DMS79 (cell line): Measurements from ENCODE around the gene SKI.
"Not testable (repeated sequence)": the region's sequence is repeated elsewhere in the genome, so short reads cannot be mapped to it uniquely, and the experiment has no call there.

ENCODE experiments used
- DNase-seq: peaks from one replicate; lab custom pipeline; 2025; lab: John Stamatoyannopoulos, UW

The SKI gene

DNA sequence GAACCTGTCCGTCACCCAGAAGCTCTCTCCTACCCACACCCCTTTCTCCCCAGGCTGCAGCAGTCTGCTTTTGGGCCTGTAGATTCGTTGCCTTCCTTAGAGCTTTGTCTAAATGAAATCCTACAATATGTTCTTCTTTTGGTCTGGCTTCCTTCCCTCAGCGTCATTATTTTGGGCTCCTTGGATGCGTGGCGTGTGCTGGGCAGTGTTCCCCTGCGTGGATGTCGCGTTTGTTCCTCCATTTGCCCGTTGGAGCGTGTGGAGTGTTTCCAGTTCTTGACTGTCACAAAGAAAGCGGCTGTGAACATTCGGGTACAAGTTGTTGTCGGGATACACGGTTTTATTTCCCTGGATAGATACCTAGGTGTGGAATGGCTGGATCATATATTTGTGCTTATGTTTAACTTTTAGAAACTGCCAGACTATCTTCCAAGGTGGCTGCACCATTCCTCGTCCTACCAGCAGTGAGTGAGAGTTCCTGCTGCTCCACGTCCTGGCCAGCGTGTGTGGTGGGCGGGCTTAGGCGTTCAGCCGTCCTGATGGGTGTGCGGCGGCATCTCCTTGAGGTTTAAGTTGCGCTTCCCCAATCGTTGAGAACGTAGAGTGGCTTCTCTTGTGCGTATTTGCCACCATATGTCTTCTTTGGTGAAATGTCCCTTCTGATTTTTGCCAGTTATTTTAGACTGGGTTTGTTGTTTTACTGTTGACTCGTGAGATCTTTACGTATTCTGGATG, 31.7 kb downstream of the SKI start:
- DNase-seq = no peak

DNA sequence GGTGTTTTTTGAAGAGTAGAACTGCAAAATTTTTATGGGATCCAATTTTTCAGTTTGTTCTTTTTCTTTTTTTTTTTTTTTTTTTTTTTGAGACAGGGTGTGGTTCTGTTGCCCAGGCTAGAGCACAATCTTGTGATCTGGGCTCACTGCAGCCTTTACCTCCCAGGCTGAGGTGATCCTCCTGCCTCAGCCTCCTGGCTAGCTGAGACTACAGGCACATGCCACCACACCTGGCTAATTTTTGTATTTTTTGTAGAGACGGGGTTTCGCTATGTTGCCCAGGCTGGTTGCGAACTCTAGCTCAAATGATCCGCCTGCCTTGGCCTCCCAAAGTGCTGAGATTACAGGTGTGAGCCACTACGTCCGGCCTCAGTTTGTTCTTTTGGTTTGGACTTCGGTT, 32.4 kb downstream of the SKI start:
- not testable (repeated sequence) for DNase-seq

DNA sequence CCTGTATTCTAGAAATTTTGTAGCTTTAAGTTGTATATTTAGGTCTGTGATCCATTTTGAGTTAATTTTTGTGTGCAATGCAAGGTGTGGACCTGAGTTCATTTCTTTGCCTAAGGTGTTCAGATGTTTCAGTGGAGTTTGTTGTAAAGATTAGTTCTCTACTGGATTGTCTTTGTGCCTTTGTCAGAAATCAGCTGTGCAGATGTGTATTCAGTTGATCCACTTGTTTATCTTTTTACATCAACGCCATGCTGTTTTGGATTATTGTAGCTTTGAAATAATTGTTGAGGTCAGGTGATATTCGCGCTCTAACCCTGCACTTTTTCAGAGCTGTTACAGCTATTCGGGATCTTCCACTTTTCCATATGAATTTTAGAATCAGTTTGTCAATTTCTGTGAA, 32.8 kb downstream of the SKI start:
- no peak for DNase-seq

DNA sequence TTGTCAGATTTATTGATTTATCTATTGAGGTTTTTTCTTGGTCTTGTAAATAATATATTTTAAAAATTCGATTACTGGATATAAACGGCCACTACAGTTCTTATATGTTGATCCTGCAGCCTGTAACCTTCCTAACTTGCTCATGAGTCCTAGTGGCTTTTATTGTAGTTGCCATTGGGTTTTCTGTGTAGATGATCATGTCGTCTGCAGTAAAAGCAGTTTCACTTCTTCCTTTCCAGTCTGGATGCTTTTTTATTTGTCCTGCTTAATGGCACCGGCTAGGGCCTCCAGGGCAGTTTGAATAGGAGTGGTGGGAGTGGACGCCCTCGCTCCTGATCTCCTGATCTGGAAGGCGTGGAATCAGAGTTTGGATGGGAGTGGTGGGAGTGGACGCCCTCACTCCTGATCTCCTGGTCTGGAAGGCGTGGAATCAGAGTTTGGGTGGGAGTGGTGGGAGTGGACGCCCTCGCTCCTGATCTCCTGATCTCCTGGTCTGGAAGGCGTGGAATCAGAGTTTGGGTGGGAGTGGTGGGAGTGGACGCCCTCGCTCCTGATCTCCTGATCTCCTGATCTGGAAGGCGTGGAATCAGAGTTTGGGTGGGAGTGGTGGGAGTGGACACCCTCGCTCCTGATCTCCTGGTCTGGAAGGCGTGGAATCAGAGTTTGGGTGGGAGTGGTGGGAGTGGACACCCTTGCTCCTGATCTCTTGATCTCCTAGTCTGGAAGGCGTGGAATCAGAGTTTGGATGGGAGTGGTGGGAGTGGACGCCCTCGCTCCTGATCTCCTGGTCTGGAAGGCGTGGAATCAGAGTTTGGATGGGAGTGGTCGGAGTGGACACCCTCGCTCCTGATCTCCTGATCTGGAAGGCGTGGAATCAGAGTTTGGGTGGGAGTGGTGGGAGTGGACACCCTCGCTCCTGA, 33.6 kb downstream of the SKI start:
- DNase-seq = not testable (repeated sequence)

DNA sequence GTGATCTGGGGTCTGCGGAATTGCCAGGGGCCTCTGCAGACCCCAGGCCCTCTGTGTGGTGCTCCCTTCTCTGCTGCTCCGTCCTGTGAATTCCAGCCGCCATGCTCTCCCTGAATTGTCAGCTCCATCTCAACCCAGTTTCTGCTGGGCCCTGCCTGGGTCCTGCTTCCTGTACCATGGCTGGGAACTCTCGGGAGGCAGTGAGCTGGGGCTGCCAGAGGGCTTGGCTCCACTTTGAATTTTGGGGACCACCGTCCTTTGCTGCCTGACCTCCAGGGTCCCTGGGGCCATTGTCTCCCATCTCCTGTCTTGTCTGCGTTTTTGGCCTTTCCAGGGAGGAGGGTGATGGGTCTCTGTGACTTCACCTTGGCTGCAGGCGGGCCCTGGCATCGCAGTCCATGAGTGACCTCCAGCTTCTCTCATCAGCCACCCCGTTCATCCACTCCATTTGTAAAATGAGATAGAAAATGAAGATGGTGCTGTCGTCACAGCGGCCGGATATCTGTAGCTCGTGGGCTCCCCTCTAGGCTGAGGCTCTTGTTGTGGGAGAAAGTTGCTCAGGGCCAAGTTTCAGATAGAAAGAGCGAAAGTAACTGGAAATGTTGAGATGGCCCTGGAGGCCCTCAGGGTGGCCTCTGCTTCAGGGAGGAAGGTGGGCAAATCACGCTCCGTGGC, 38.3 kb downstream of the SKI start:
- DNase-seq = no peak

DNA sequence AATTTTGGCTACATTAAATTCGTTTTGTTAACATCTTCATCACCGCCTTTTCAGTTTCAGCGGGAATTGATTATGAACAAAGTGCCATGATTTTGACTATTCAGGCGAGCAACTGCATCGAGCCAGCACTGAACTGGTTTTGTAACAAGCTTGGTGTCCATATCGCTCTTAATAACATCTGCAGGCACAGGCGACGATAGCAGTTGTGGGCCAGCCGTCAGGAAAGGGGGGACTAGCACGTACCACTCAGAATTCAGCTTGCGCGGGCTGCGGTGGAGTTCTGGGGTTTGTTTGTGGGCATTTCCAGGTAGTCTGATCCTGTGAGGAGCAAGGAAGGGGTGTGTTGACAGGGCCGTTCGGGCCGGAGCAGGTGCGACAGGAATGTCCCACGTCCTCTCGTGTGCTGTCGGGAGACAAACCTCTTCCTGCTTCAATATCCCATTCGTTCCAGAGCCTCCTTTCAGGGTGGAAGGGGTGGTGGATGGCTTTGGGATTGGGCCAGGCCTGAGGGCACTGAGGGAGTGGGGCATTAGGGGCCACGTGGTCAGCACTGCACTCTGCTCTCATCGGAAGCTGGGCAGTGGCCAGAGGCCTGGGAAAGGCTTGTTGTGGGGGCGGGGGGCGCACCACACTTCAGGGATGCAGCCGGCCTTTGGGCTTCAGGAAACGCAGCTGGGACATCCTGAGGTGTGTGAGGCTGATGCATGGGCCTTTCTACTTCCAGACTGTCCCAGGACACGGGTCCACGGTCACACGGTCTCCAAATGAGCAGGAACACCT, 39.1 kb downstream of the SKI start:
- no peak for DNase-seq

DNA sequence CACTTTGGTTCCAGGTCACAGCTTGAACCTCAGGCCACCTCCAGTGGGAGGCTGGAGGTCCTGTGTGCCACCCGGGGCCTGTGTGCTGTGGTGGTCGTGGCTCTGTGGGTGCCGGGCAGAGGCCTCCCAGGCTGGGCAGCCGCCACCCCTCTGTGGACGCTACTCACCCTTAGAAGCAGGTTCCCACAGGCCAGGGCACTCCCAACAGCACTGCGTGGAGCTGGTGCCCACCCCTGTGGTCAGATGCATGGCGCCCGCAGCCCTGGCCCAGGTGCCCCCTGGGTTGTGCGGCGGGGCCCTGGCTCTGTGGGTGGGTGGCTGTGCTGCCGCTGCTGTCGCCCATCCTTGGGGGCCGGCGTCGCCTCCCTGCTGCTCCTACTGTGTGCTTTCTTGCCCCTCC, 39.7 kb downstream of the SKI start:
- no peak for DNase-seq

DNA sequence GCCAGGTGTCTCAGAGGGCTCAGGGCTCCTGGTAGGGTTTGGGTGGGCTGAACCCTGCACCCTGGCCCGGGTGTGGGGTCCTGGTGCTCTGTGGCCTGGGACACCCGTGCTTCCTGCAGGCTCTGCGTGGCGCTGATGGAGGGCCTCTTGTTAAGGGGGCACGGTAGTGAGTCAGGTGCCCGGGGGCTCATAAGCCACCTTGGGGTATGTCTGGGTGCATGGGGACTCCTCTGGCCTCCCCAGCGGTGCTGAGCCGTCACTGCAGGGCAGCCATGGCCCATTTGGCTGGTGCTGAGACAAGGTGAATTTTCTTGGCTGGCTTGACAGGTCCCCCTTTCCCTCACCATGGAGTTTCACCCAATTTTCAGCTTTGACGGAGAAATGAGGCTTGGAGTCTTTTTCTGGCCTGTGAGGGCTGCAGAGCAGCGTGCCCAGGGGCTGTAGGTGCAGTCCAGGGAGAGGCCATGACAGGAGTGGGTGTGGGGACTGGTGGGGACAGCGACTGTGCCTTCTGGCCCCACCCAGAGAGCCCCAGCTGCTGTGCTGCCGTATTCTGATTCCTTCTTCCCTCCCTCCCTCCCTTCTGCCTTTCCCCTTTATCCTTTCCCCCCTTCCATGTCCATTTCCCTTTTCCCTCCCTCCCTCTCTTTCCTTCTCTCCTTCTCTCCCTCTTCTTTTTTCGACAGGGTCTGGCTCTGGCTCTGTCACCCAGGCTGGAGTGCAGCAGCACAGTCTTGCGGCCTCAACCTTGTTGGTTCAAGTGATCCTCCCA, 40.4 kb downstream of the SKI start:
- DNase-seq = no peak

DNA sequence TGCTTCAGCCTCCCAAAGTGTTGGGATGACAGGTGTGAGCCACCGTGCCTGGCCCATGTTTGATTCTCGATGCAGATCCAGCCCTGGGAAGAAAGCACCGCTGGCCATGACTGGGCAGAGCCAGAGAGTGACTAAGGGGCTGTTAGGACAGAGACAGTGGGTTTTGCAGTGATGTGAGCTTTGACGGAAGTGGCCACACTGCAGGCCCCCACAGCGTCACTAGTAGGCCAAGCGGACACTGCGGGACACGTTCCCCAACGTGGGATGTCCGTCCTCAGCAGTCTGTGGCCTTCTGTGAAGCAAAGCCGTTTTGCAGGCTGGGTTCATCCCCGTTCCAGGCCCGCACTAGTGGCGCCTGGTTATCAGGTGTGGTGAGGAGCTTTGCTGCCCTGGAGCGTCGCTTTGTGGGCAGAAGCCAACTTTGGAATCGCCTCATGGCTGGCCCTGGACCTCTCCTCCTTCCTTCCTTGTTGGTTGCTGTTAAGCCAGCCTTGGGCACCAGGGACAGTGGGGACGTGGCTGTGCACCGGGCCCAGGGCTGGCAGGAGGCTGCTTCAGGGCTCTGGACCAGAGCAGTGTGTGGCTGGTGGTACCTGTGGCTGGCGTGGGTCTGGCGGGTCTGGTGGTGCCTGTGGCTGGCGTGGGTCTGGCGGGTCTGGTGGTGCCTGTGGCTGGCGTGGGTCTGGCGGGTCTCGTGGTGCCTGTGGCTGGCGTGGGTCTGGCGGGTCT, 41.2 kb downstream of the SKI start:
- no peak for DNase-seq

DNA sequence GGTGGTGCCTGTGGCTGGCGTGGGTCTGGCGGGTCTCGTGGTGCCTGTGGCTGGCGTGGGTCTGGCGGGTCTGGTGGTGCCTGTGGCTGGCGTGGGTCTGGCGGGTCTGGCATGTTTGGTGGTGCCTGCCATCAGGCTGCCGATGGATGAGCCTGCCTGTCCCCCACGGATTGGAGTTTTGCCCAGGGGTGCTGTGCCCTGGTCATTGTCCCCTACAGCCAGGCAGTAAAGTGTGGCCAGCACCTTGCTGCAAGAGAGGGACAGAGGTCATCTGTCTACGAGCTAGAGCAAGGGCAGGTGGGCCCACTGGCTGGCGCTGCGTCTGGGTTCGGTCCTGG, 41.8 kb downstream of the SKI start:
- DNase-seq = no peak

DNA sequence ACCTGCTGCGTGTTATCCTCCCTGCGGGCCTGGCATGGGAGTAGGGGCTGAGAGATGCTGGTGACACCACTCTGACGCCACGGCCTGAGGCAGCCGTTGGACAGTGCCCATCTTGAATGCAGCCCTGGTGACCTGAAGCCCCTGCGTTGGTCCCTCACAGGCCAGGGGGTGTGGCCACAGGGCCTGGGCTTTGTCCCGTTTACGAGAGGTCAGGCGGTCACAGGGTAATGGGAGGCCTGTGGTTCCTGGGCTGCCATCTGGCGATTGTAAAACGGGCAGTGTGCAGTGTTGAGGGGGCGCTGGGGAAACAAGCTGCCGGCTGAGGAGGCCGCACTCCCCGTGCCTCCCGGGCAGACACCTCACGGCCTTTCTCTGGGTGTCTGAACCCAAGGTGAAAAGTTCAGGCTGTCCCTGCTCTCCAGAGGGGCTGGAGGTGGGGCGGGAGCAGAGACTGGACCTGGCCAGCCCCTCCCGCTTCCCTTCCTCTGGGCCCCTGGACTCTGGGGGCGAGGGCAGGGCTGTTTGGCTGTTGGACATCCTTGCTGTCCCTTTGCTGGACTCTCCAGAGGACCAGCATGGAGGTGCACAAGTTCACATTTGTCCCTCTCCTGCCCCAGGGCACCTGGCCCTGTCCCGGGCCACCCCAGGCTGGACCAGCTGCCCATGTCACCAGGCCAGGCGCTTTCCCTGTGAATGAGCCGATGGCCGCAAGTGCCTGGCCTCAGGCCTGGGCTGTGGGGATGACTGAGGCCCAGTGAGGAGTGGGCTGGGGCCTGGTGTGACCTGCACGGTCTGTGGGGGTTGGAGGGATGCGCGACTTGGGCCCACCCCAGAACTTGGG, 42.4 kb downstream of the SKI start:
- DNase-seq = no peak

DNA sequence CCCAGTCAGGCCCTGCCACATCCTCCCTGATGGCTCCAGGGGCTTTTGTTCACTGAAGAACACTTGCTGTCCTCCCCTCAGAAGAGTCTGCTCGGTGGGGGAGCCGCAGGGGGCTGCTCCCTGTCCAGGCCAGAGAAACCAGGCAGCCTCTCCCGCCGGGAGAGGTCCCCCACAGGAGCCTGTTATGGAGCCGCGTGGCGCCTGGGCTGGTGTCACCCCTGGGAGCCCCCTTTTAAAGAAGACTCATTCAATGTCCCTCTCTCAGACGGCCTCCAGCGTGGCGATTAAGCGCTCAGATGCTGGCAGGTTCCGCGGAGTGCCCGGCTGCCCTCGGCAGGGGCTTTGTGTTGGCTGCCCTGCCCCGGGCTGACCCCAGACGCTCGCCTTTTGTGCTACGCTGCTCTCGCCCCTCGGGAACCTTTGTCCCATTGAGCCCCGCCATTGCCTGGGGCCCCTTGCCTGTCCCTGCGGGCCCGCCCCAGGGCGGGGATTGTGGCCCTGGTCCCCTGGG, 43.1 kb downstream of the SKI start:
- DNase-seq = no peak

DNA sequence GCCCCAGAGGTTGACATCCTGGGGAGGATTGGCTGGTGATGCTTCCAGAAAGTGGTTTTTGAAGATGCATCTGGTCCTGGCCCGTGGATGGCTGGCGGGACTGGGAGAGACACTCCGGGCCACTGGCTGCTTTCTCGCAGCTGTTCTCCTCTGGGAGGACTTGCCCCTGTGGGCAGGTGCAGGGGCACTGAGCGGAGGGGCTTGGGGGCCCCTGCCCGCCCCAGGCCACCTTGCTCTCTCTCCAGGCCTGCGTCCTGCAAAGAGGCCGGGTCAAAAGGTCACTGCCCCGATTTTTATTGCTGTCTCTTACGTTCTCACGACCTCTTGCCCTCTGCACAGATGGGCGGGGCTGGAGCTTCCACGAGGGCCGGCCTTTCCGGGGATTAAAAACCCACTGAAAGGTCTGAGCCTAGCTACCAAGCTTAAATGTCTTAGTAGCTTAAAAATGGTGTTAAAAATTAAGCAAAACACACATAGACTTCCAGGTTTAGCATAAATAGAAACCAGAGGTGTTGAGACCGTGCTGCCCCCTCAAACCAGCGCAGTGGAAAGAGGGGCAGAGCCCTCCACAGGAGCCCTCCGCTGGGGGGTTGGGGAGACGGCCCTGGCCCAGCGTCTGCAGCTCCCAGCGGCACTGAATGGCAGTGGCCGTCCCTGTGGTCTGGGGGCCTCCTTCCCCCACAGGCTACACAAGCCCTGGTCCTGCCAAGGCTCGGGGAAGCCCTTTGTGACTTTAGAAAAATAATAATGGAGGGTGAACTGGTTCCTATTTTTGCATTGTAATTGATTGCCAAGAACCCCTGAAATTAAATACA, 43.9 kb downstream of the SKI start:
- DNase-seq = no peak

DNA sequence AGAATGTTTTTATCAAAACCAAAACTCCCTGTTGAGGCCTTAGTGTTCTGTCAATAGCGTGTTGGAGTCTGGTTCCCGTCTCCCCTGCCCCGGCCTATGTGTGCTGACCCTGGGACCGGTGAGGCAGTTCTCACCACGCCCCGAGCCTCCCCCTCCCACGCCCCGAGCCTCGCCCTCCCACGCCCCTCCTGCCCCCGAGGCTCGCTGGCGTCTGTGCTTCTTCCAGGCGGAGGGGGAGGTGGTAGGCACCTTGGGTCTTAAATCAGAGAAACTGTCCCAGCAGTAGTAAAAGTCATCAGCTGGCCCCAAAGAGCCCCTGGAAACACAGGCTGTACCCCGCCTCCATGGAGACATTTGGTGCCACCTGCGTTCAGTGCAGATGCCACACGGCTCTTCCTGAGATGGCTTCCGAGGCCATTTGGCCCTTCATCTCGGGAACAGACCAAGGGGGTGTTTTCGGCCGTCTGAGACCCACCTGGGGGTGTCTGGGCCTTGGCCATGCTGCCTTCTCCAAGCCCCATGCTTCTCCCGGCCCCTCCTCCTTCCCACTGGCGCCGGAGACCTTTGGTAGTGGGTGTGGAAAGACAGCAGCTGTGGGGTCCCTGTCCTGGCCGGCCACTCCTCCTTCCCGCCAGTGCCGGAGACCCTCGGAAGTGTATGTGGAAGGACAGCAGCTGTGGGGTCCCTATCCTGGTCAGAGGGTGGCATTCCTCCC, 44.7 kb downstream of the SKI start:
- DNase-seq = no peak

DNA sequence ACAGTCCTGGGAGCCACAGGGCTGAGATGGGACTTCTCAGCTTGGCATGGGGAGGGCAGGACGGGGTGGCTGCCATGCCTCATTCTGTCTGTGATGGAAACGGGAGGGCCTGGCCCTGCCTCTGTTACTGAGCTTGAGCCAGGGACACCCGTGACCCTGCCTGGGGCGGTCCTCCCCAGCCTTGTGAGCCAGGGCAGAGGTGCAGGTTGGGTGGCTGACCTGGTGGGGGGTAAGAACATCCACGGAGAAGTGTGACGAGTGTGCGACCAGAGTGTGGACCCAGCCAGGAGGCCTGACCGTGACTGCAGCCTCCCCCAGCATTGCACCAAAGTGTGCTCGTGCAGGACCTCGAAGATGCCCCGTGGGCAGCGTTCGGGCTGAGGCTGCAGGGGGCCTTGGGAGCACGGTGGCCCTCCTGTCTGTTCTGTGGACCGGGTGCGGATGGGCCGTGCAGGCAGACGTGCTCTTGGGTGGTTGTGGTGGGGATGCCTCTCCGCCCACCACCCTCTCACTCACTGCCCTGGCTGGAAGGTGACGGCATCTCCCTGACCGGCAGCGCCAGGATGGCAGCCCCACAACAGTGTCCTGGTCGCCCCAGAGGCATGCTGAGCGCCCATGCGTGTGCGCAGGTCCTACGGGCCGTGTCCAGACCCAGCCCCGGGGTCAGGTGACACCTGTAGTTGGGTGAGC, 45.4 kb downstream of the SKI start:
- no peak for DNase-seq

DNA sequence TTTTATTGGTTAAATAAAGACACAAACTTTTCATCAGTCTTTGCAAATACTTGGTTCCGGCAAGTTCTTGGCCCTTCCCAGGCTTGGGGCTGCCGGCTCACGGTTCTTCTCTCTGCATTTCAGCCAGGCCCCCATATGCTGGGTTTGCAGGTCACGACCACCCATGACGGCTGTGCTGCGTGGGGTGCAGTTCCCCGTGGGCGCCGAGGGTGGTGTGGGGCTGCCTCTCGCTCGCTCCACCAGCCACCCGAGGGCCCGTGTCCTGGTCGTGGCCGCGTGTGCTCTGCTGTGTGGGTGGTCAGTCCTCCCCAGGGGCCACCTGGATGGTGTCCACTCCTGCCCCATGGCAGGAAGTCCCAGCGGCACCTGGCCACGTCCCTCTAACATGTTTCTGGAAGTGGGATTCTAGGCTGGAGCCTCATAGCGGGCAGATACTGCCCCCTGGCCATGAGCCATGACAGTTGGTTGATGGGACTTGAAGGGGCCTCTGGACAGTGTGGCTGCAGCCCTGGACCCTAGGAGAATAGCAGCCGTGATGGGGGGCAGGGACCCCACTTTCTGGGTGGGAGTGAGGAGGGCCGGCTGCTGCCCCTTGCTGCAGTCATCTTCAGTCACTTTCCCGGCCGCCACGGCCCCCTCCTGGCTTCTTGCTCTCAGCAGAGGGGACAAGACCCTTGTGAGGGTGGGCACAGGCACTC, 46.3 kb downstream of the SKI start:
- DNase-seq = no peak
